GM12878 (cell line): ENCODE results near the gene SPATA25. TPM values are rescaled to one million over a fixed set of nuclear protein-coding genes. Genes with fewer than 3 reads are reported as not detected.
A peak's percentile ranks its signal among the peaks of the same experiment; 100 is the strongest.

ENCODE experiments used
- ATAC-seq: fragments of 200-7000 bp; cut with Tn5 transposase; 3 replicates; pipeline ENCODE4 v1.9.1; 2020; ENCODE audit warnings: mild to moderate bottlenecking, moderate library complexity
- BruUV-seq: library from RNA; stranded (reverse); fragments of 400-500 nt; replicated peaks from 2 replicates; lab custom pipeline; 2021; lab: Mats Ljungman, UMichigan
- CTCF ChIA-PET: fragments of 300-600 bp; sonication (Branson Sonifier 250); formaldehyde crosslinking; extraction: SDS; loops from one replicate; lab custom pipeline; 2021; ENCODE audit warnings: inconsistent platforms; lab: Yijun Ruan, JAX
- POLR2A ChIA-PET: fragments of 350-600 bp; formaldehyde crosslinking; extraction: SDS; loops from one replicate; lab custom pipeline; 2021; ENCODE audit warnings: inconsistent platforms; lab: Charles Lee
- RAD21 ChIA-PET: fragments of 300-600 bp; sonication (Branson Sonifier 250); formaldehyde crosslinking; loops from one replicate; lab custom pipeline; 2023; ENCODE audit warnings: antibody characterized with exemption; ENCODE audit not compliant: unreplicated experiment; lab: Charles Lee
- SMC1A ChIA-PET: fragments of 300-600 bp; sonication (Branson Sonifier 250); formaldehyde crosslinking; loops from one replicate; lab custom pipeline; 2023; ENCODE audit not compliant: unreplicated experiment, uncharacterized antibody; lab: Charles Lee
- DNase-seq: peaks from one replicate; pipeline ENCODE4 v3.0.0-alpha.2; 2011; ENCODE audit warnings: low read depth, low spot score
- FAIRE-seq: peaks from 3 replicates; lab custom pipeline; 2011; peaks lifted over from hg19 to GRCh38; lab: Jason Lieb, UNC
- H2AFZ ChIP-seq: 2 replicates; pipeline ENCODE4 v1.6.0; 2011; ENCODE audit warnings: low read depth, low read length, control low read depth; ENCODE audit not compliant: control insufficient read depth
- H3K27ac ChIP-seq: 2 replicates; pipeline ENCODE4 v1.5.1; 2011; ENCODE audit warnings: control low read depth; ENCODE audit not compliant: control insufficient read depth, insufficient read depth
- H3K27me3 ChIP-seq, 2 experiments: replicated peaks in 1 of 2; 2 replicates each; pipeline versions ENCODE4 v1.6.0 to v1.6.1; 2011; ENCODE audit warnings: low read length in 1 of 2; ENCODE audit not compliant: control insufficient read depth in 2 of 2, insufficient read depth in 2 of 2
- H3K36me3 ChIP-seq, 2 experiments: 2 replicates each; pipeline ENCODE4 v1.5.1; 2011; ENCODE audit warnings: low read length in 1 of 2; ENCODE audit not compliant: control insufficient read depth in 2 of 2, insufficient read depth in 2 of 2
- H3K4me1 ChIP-seq: 2 replicates; pipeline ENCODE4 v1.6.1; 2011; ENCODE audit warnings: mild to moderate bottlenecking, low read length, moderate library complexity, mixed read lengths; ENCODE audit not compliant: control insufficient read depth, insufficient read depth
- H3K4me2 ChIP-seq: 2 replicates; pipeline ENCODE4 v1.6.0; 2011; ENCODE audit warnings: control low read depth; ENCODE audit not compliant: control insufficient read depth, insufficient read depth
- H3K4me3 ChIP-seq: fragments of 200-600 bp; sonication (generic); 2 replicates; pipeline ENCODE4 v1.5.1; 2016
- H3K79me2 ChIP-seq: 2 replicates; pipeline ENCODE4 v1.6.0; 2011; ENCODE audit warnings: low read length; ENCODE audit not compliant: control insufficient read depth, insufficient read depth
- H3K9ac ChIP-seq: 2 replicates; pipeline ENCODE4 v1.8.0; 2011; ENCODE audit warnings: low read length, control low read depth, mixed read lengths; ENCODE audit not compliant: control insufficient read depth, insufficient read depth
- H3K9me3 ChIP-seq: replicated peaks from 3 replicates; pipeline ENCODE4 v1.5.1; 2011; ENCODE audit warnings: mild to moderate bottlenecking, low read length; ENCODE audit not compliant: control insufficient read depth, insufficient read depth
- H4K20me1 ChIP-seq: 2 replicates; pipeline ENCODE4 v1.6.0; 2011; ENCODE audit not compliant: control insufficient read depth, insufficient read depth
- WGBS: methylation state at CpG from one replicate; pipeline ENCODE4 v1.1.6; 2016; ENCODE audit warnings: low lambda C conversion rate; ENCODE audit not compliant: insufficient replicate concordance, insufficient coverage; ENCODE audit errors: missing lambda C conversion rate; 5-methylcytosine and 5-hydroxymethylcytosine counted together
- in situ Hi-C: fragments of 300-500 bp; cut with MboI; formaldehyde crosslinking; loops from 9 replicates; pipeline ENCODE4 v1.14.3; 2018; ENCODE audit warnings: mixed read lengths
- intact Hi-C: fragments of 100-400 bp; cut with micrococcal nuclease; formaldehyde crosslinking; loops from one replicate; pipeline ENCODE4 v1.14.2; 2022; ENCODE audit not compliant: unreplicated experiment
- polyA plus RNA-seq, 11 experiments: library from polyadenylated mRNA; depleted of rRNA in 4 of 11; unstranded in 6 of 11; stranded (reverse) in 5 of 11; fragments of >200 nt; fragmentation: Nextera tagmentation in 4 of 11; fragmentation: Illumina TruSeq in 1 of 11; extraction: Ambion mirVana in 4 of 11; extraction: Trizol in 1 of 11; gene quantifications; 1 replicate in 1 of 11; 2 replicates in 10 of 11; pipeline versions ENCODE4 v1.2.1 to v1.2.3, GENCODE V29; 2011 to 2016; ENCODE audit warnings: inconsistent platforms in 2 of 11, missing spikeins in 2 of 11, low read depth in 1 of 11
- total RNA-seq, 4 experiments: library from RNA; depleted of rRNA in 3 of 4; stranded (reverse); fragments of >200 nt in 3 of 4; fragmentation: Illumina TruSeq in 1 of 4; extraction: Trizol in 1 of 4; gene quantifications; 2 replicates each; pipeline versions ENCODE4 v1.2.1 to v1.2.3, GENCODE V29; 2013 to 2021
- TF ChIP-seq, protein P1 (sequence below): fragments of 450-650 bp; IDR thresholded peaks from 2 replicates; pipeline ENCODE4 v1.6.1; 2017; ENCODE audit warnings: mild to moderate bottlenecking, low read depth, inconsistent platforms; ENCODE audit not compliant: poor library complexity, severe bottlenecking

Gene SPATA25
- total and polyA plus RNA-seq, 10 of the 15 experiments (the other 5 are each of a cell fraction or from before 2014, with no cell fraction given), result 0.28 to 2.9 (median 1.3) TPM; not detected in 3

DNA sequence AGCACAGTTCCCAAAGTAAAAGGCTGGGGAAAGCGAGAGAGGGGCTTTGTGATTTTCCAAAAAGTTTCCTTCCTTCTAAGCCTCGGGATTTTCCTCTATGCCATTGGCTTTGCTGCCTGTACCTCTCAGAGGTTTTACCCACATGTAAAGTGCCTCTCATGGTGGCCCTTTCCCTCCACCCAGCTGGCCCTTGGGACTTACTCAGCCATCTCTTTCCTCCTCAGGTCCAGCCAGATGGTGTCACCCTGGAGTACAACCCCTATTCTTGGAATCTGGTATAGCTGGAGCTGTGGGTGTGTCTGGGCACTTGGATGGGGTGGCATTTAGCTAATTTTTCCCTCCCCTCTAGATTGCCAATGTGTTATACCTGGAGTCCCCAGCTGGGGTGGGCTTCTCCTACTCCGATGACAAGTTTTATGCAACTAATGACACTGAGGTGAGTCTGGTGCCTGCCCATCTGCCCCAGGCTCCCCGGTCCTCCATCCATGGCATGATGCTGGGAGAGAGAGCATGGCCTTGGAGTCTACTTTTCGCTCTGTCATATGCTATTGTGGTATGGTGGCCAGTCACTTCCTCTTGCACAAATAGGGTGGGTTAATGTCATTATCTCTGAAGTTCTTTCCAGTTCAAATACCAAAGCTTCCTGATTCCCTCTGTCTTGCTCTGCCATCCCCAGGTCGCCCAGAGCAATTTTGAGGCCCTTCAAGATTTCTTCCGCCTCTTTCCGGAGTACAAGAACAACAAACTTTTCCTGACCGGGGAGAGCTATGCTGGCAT, 4.8 kb upstream of the SPATA25 start:
- H3K27me3 ChIP-seq, result no peaks in the 10 kb centered on the region
- in situ Hi-C loops (no loop called here), intact Hi-C loops (loop anchor here (5.0 kb wide), 1 partner anchor 80 kb away; the partner anchor contains the start of gene ZNF335)
- DNase-seq, result no peak
- H3K9ac ChIP-seq, result peak overlapping the region; percentile 81; the same call in 1 of the 2 replicates
- ChIA-PET RAD21 (interaction anchor here (1.1 to 3.4 kb wide), 2 partner anchors 18 to 70 kb away, joined by 3 to 13 read pairs; no protein-coding TSS in a partner anchor), SMC1A (interaction anchor here (1.4 to 2.8 kb wide), 3 partner anchors 18 to 79 kb away, joined by 3 to 12 read pairs (median 3); partner anchors contain the start of gene PLTP), POLR2A (interaction anchor here (0.5 to 2.4 kb wide), 4 partner anchors 43 to 78 kb away, joined by 3 to 9 read pairs (median 4); no protein-coding TSS in a partner anchor), CTCF (interaction anchor here (1.0 to 2.5 kb wide), 3 partner anchors 19 to 77 kb away, joined by 3 to 8 read pairs (median 4); no protein-coding TSS in a partner anchor)
- H3K36me3 ChIP-seq, result peaks cover 0 to 4% of the 10 kb centered on the region in 2 experiments; a peak in 2 of 4 replicates
- H3K4me1 ChIP-seq, result peaks cover 22% of the 10 kb centered on the region
- no peak for FAIRE-seq
- no peaks in the 10 kb centered on the region for H4K20me1 ChIP-seq
- BruUV-seq, result no TSS peak
- no peak for ATAC-seq
- H3K4me2 ChIP-seq, result peak overlapping the region; percentile 98
- no peaks in the 10 kb centered on the region for H3K9me3 ChIP-seq
- TF ChIP-seq, protein P1, sequence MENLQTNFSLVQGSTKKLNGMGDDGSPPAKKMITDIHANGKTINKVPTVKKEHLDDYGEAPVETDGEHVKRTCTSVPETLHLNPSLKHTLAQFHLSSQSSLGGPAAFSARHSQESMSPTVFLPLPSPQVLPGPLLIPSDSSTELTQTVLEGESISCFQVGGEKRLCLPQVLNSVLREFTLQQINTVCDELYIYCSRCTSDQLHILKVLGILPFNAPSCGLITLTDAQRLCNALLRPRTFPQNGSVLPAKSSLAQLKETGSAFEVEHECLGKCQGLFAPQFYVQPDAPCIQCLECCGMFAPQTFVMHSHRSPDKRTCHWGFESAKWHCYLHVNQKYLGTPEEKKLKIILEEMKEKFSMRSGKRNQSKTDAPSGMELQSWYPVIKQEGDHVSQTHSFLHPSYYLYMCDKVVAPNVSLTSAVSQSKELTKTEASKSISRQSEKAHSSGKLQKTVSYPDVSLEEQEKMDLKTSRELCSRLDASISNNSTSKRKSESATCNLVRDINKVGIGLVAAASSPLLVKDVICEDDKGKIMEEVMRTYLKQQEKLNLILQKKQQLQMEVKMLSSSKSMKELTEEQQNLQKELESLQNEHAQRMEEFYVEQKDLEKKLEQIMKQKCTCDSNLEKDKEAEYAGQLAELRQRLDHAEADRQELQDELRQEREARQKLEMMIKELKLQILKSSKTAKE, result no peak
- no peak overlapping the region for H2AFZ ChIP-seq
- H3K27ac ChIP-seq, result no peak overlapping the region
- H3K79me2 ChIP-seq, result peaks cover 4% of the 10 kb centered on the region
- WGBS, result 47% methylated on average over 9 of the region's 9 CpGs
- H3K4me3 ChIP-seq, result peak overlapping the region; percentile 83
